Right lobe of liver (tissue), 6 donors: ENCODE measurements around the gene CCNK. TPM values are rescaled to one million over a fixed set of nuclear protein-coding genes. Genes with fewer than 3 reads are reported as not detected.

Source experiments
- ATAC-seq, 4 donors: fragments of 200-7000 bp; cut with Tn5 transposase; one replicate each; pipeline ENCODE4 v1.9.1; 2020; ENCODE audit warnings: mild to moderate bottlenecking in 4 of 4, moderate library complexity in 4 of 4
- DNase-seq, 3 donors: peaks; one replicate each; pipeline ENCODE4 v3.0.0-alpha.2; 2020
- H3K27ac ChIP-seq, 3 donors: fragments of 200-600 bp; one replicate each; pipeline ENCODE4 v1.8.0; 2022
- H3K27me3 ChIP-seq, 2 donors: fragments of 200-600 bp; one replicate each; pipeline ENCODE4 v1.8.0; 2022
- H3K36me3 ChIP-seq, 4 donors: fragments of 200-600 bp; sonication (generic) in 1 of 4; one replicate each; pipeline versions ENCODE4 v1.5.1 to v1.8.0; 2017 to 2022; ENCODE audit warnings: control low read depth in 1 of 4
- H3K4me1 ChIP-seq, 4 donors: fragments of 200-600 bp; sonication (generic) in 1 of 4; one replicate each; pipeline versions ENCODE4 v1.5.1 to v1.8.0; 2017 to 2022; ENCODE audit warnings: control low read depth in 1 of 4
- H3K4me3 ChIP-seq, 3 donors: fragments of 200-600 bp; one replicate each; pipeline ENCODE4 v1.8.0; 2022
- H3K9me3 ChIP-seq, 4 donors: fragments of 200-600 bp; sonication (generic) in 1 of 4; one replicate each; pipeline versions ENCODE4 v1.5.1 to v1.8.0; 2017 to 2022; ENCODE audit warnings: control low read depth in 1 of 4
- POLR2A ChIP-seq: fragments of 450-650 bp; IDR thresholded peaks from one replicate; pipeline ENCODE4 v1.6.1; 2017; ENCODE audit warnings: antibody characterized with exemption, mild to moderate bottlenecking
- WGBS: methylation state at CpG from one replicate; pipeline ENCODE4 v1.1.6; 2018; ENCODE audit warnings: low coverage, low lambda C conversion rate; ENCODE audit not compliant: insufficient coverage; ENCODE audit errors: missing lambda C conversion rate; 5-methylcytosine and 5-hydroxymethylcytosine counted together
- intact Hi-C, 2 donors: fragments of 100-400 bp; cut with DNase I; formaldehyde crosslinking; loops; one replicate each; pipeline versions ENCODE4 v1.11.2 to v1.14.1; 2022
- small RNA-seq, 2 experiments: library from RNA; depleted of rRNA; stranded (forward); fragments of <200 nt; gene quantifications; one replicate each; pipeline ENCODE3, GENCODE V24; 2016
- total RNA-seq, 6 experiments: library from RNA; depleted of rRNA in 2 of 6; stranded (reverse); fragments of >200 nt in 2 of 6; fragmentation: NEBNext Ultra II Directional in 3 of 6; extraction: Animal tissue kit (Norgen Biotek cat#: 25700) in 3 of 6; gene quantifications; one replicate each; pipeline versions ENCODE4 v1.1.0 to v1.2.4, GENCODE V29; 2016 to 2023
- TF ChIP-seq, protein P1 (sequence below), 4 donors: fragments of 200-600 bp in 3 of 4; fragments of 450-650 bp in 1 of 4; IDR thresholded peaks; one replicate each; pipeline versions ENCODE4 v1.5.1 to v1.8.0; 2016 to 2022; ENCODE audit warnings: antibody characterized with exemption in 4 of 4, mild to moderate bottlenecking in 2 of 4
- donor health status: DM: no; HTN: yes; CAD: no.
- donor health status: DM: no; HTN: no; CAD: no.
- donor health status: DM: no; HTN: no; CAD: no.
- donor health status: DM: no; HTN: yes; CAD: no.
- donor health status: DM: no; HTN: yes; CAD: no.

Gene CCNK
- total RNA-seq, 6 experiments from 2014 or later: 11.8 to 23.4 (median 15.4) TPM

DNA sequence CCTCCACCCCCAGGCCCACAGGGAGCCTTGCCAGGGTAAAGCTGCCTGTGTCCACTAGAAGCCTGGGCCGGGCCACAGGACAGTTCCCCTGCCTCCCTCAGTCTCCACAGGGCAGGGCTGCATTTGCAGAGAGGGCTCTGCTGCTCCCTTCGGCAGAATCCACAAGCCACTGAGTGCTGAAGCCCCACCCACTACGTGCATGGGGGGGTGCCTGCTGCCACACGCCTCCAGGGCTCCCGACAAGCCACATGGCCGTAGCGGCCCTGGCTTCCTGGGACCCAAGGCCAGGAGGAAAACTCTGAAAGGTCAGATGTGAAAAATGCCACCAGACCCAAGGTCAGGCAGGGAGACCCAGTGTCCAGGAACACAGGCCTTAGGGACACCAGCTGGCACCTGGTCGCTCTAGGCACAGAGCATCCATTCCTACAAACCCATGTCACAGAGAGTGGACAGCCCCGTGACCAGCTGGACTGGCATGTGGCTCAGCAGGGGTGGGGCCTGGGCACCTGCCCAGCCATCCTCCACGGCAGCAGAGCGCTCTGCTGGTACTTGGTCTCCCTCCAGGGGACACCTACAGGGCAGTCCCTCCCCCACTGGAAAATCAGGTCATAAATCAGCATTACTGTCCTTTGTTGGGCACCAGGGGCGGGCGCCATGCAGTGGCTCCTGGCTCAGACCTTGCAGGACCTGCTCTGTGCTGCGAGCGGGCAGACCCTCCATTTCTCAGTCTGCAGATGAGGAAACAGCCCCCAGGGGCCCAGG, 79.9 kb downstream of the CCNK start:
- Histone ChIP-seq H3K27me3 (no peaks in the 10 kb centered on the region), H3K27ac (peak overlapping the region; percentile 56 to 93 (median 71)), H3K4me3 (no peak overlapping the region), H3K4me1 (peaks cover 0 to 74% (median 31%) of the 10 kb centered on the region in 4 donors), H3K36me3 (no peaks in the 10 kb centered on the region), H3K9me3 (no peaks in the 10 kb centered on the region)
- peak; percentile 65 to 80 (median 72) for ATAC-seq
- WGBS: 82% methylated on average over 2 of the region's 15 CpGs
- TF ChIP-seq, protein P1, sequence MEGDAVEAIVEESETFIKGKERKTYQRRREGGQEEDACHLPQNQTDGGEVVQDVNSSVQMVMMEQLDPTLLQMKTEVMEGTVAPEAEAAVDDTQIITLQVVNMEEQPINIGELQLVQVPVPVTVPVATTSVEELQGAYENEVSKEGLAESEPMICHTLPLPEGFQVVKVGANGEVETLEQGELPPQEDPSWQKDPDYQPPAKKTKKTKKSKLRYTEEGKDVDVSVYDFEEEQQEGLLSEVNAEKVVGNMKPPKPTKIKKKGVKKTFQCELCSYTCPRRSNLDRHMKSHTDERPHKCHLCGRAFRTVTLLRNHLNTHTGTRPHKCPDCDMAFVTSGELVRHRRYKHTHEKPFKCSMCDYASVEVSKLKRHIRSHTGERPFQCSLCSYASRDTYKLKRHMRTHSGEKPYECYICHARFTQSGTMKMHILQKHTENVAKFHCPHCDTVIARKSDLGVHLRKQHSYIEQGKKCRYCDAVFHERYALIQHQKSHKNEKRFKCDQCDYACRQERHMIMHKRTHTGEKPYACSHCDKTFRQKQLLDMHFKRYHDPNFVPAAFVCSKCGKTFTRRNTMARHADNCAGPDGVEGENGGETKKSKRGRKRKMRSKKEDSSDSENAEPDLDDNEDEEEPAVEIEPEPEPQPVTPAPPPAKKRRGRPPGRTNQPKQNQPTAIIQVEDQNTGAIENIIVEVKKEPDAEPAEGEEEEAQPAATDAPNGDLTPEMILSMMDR (IDR thresholded peaks at IDR 0.05): peak in 2 of 4 donors; percentile 16 to 22
- TF ChIP-seq POLR2A: no peak
- intact Hi-C loops: no loop called here
- peak; percentile 87 to 94 (median 93) for DNase-seq

DNA sequence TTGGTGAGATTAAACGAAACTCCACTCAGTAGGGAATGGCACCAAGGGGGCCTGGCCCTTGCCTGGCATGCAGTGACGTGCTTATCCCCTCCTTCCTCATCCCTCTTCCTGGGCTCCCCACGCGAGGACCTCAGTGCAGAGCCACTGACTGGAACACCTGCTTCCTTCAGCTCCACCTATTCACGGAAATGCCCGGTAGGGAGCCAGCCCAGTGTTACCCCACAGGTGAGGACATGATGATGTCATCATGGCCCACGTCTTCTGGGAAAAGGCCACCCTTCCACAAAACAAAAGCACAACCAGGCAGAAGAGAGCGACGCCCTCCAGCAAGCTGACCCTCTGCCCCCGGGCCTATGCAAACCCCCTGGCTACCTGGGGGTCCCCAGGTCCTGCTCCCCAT, 80.7 kb downstream of the CCNK start:
- peak overlapping the region; percentile 56 to 93 (median 71) for H3K27ac ChIP-seq
- ATAC-seq (peak in 1 of 4 donors; percentile 38), DNase-seq (peak in 1 of 3 donors; percentile 77)
- no peaks in the 10 kb centered on the region for H3K27me3 ChIP-seq
- peaks cover 0 to 74% (median 32%) of the 10 kb centered on the region in 4 donors for H3K4me1 ChIP-seq
- H3K36me3 ChIP-seq: no peaks in the 10 kb centered on the region
- H3K4me3 ChIP-seq: no peak overlapping the region
- 33% methylated on average over 3 of the region's 10 CpGs for WGBS
- intact Hi-C loops: no loop called here
- no peak for TF ChIP-seq POLR2A
- TF ChIP-seq, protein P1 (IDR thresholded peaks at IDR 0.05): no peak
- H3K9me3 ChIP-seq: no peaks in the 10 kb centered on the region

Small RNA genes within 50 kb of the gene (small RNA-seq; reads per million reads assigned to genes)
- 0 reads per million in 2 experiments for gene RNU6-91P

Other genes starting within 250 kb of the CCNK start
- gene BCL11B, start 209.2 kb upstream of the CCNK start, total RNA-seq: under 1 TPM; 0.04 to 0.61 (median 0.24) TPM
- 10 to 100 TPM; 24.7 to 42.0 (median 28.8) TPM for gene SETD3, start 550 bp upstream of the CCNK start, total RNA-seq
- gene CCDC85C, start 122.8 kb downstream of the CCNK start, total RNA-seq: 10 to 100 TPM; 13.6 to 32.8 (median 21.8) TPM
- gene HHIPL1, start 163.7 kb downstream of the CCNK start, total RNA-seq: 1 to 10 TPM in 1 of 6 experiments, under 1 TPM in 5; 0.43 to 1.4 (median 0.66) TPM
- gene CYP46A1, start 202.9 kb downstream of the CCNK start, total RNA-seq: 1 to 10 TPM in 1 of 6 experiments, under 1 TPM in 4, not detected in 1; 0.06 to 1.6 (median 0.42) TPM